Upper lobe of left lung (tissue), 6 donors: ENCODE data around the gene SHLD1. TPM values are rescaled to one million over a fixed set of nuclear protein-coding genes. Genes with fewer than 3 reads are reported as not detected.
"Not testable (repeated sequence)": the region's sequence is repeated elsewhere in the genome, so short reads cannot be mapped to it uniquely, and the experiment has no call there.

Source experiments
- ATAC-seq, 2 donors: fragments of 200-7000 bp; cut with Tn5 transposase; one replicate each; pipeline ENCODE4 v1.9.1; 2022; ENCODE audit warnings: mild to moderate bottlenecking in 2 of 2, moderate library complexity in 2 of 2; ENCODE audit not compliant: low FRiP score in 2 of 2
- DNase-seq, 2 donors: peaks; one replicate each; pipeline ENCODE4 v3.0.0-alpha.2; 2019 to 2020
- H3K27ac ChIP-seq, 4 donors: fragments of 200-600 bp; sonication (generic); one replicate each; pipeline ENCODE4 v1.5.1; 2016 to 2019
- H3K27me3 ChIP-seq, 4 donors: fragments of 200-600 bp; sonication (generic); one replicate each; pipeline ENCODE4 v1.5.1; 2017 to 2019
- H3K36me3 ChIP-seq, 4 donors: fragments of 200-600 bp; sonication (generic); one replicate each; pipeline ENCODE4 v1.5.1; 2016 to 2019
- H3K4me1 ChIP-seq, 4 donors: fragments of 200-600 bp; sonication (generic); one replicate each; pipeline ENCODE4 v1.5.1; 2018 to 2019
- H3K4me3 ChIP-seq, 4 donors: fragments of 200-600 bp; sonication (generic); one replicate each; pipeline ENCODE4 v1.5.1; 2017 to 2019; ENCODE audit warnings: mild to moderate bottlenecking in 2 of 4, moderate library complexity in 1 of 4
- H3K9me3 ChIP-seq, 4 donors: fragments of 200-600 bp; sonication (generic); one replicate each; pipeline ENCODE4 v1.5.1; 2018 to 2019
- CTCF ChIP-seq, 6 experiments: fragments of 450-650 bp in 4 of 6; fragments of 200-600 bp in 2 of 6; sonication (generic) in 2 of 6; IDR thresholded peaks; one replicate each; pipeline ENCODE4 v1.5.1; 2016 to 2019; ENCODE audit warnings: antibody characterized with exemption in 6 of 6
- EP300 ChIP-seq, 4 donors: sonication (generic); formaldehyde crosslinking; IDR thresholded peaks; one replicate each; pipeline ENCODE4 v1.5.1; 2017; ENCODE audit warnings: antibody characterized with exemption in 4 of 4, control low read depth in 2 of 4
- POLR2A ChIP-seq, 4 donors: fragments of 450-650 bp; IDR thresholded peaks; one replicate each; pipeline ENCODE4 v1.5.1; 2016 to 2017; ENCODE audit warnings: antibody characterized with exemption in 4 of 4, mild to moderate bottlenecking in 2 of 4
- POLR2AphosphoS5 ChIP-seq, 2 donors: sonication (generic); formaldehyde crosslinking; IDR thresholded peaks; one replicate each; pipeline ENCODE4 v1.5.1; 2017; ENCODE audit warnings: antibody characterized with exemption in 2 of 2
- WGBS, 2 donors: methylation state at CpG; one replicate each; pipeline ENCODE4 v1.1.5; 2017 to 2018; 5-methylcytosine and 5-hydroxymethylcytosine counted together
- total RNA-seq, 6 donors: library from RNA; depleted of rRNA in 4 of 6; stranded (reverse); fragments of >200 nt in 4 of 6; gene quantifications; one replicate each; pipeline versions ENCODE4 v1.1.0 to v1.2.1, GENCODE V29; 2016 to 2021
- donor health status: DM: no; HTN: no; CAD: no; lungs with moderate emphysema.
- donor health status: DM: no; HTN: yes; CAD: no; lungs with severe emphysema.

SHLD1 gene
- total RNA-seq, 6 donors from 2014 or later: 3.1 to 5.6 (median 4.5) TPM

GRCh38 chr20:5737619-5737953 is 12.6 kb upstream of the SHLD1 start:
- DNase-seq (no peak), ATAC-seq (no peak)
- Histone ChIP-seq H3K27me3 (no peaks in the 10 kb centered on the region), H3K4me3 (no peak overlapping the region), H3K36me3 (no peaks in the 10 kb centered on the region), H3K9me3 (no peaks in the 10 kb centered on the region), H3K27ac (peak overlapping the region in 1 of 4 donors; percentile 15), H3K4me1 (peaks cover 21 to 26% (median 23%) of the 10 kb centered on the region in 4 donors)
- TF ChIP-seq POLR2AphosphoS5 (IDR thresholded peaks at IDR 0.05) (no peak), CTCF (IDR thresholded peaks at IDR 0.05) (no peak), EP300 (IDR thresholded peaks at IDR 0.05) (no peak), POLR2A (IDR thresholded peaks at IDR 0.05) (no peak)
- 17 to 37% methylated on average over 3 of the region's 3 CpGs for WGBS, 2 donors

GRCh38 chr20:5737966-5738365 is 12.2 kb upstream of the SHLD1 start:
- Histone ChIP-seq H3K9me3 (no peaks in the 10 kb centered on the region), H3K36me3 (no peaks in the 10 kb centered on the region), H3K27me3 (no peaks in the 10 kb centered on the region), H3K27ac (peak overlapping the region in 1 of 4 donors; percentile 15), H3K4me3 (no peak overlapping the region), H3K4me1 (peaks cover 18 to 26% (median 20%) of the 10 kb centered on the region in 4 donors)
- DNase-seq: no peak
- 86 to 92% methylated on average over 1 to 3 of the region's 3 CpGs for WGBS, 2 donors
- ATAC-seq: no peak
- TF ChIP-seq EP300 (IDR thresholded peaks at IDR 0.05) (no peak), POLR2AphosphoS5 (IDR thresholded peaks at IDR 0.05) (no peak), CTCF (IDR thresholded peaks at IDR 0.05) (no peak), POLR2A (IDR thresholded peaks at IDR 0.05) (no peak)

GRCh38 chr20:5740643-5741042 is 9.6 kb upstream of the SHLD1 start:
- peaks cover 16 to 26% (median 20%) of the 10 kb centered on the region in 4 donors for H3K4me1 ChIP-seq
- WGBS, 2 donors: 94 to 96% methylated on average over 5 of the region's 5 CpGs
- H3K27me3 ChIP-seq, H3K36me3 ChIP-seq, H3K9me3 ChIP-seq, H3K27ac ChIP-seq, H3K4me3 ChIP-seq, ATAC-seq, DNase-seq: not testable (repeated sequence)

- Histone ChIP-seq H3K36me3 (no peaks in the 10 kb centered on the region), H3K4me1 (peaks cover 16 to 23% (median 19%) of the 10 kb centered on the region in 4 donors), H3K27me3 (no peaks in the 10 kb centered on the region), H3K9me3 (no peaks in the 10 kb centered on the region), H3K27ac (no peak overlapping the region), H3K4me3 (no peak overlapping the region)
- TF ChIP-seq EP300 (IDR thresholded peaks at IDR 0.05): no peak
- no peak for TF ChIP-seq POLR2AphosphoS5 (IDR thresholded peaks at IDR 0.05)
- no peak for TF ChIP-seq CTCF (IDR thresholded peaks at IDR 0.05)
- 66 to 67% methylated on average over 2 of the region's 2 CpGs for WGBS, 2 donors
- no peak for DNase-seq
- peak in 1 of 2 donors; percentile 17 for ATAC-seq
Observed at GRCh38 chr20:5741089-5741488, 9.1 kb upstream of the SHLD1 start.

GRCh38 chr20:5742041-5742440 is 8.2 kb upstream of the SHLD1 start:
- WGBS, 2 donors: 70 to 72% methylated on average over 2 of the region's 2 CpGs
- peaks cover 9 to 14% (median 11%) of the 10 kb centered on the region in 4 donors for H3K4me1 ChIP-seq
- H3K4me3 ChIP-seq: no peak overlapping the region
- no peaks in the 10 kb centered on the region for H3K36me3 ChIP-seq
- DNase-seq (no peak), ATAC-seq (no peak)
- H3K9me3 ChIP-seq: no peaks in the 10 kb centered on the region
- H3K27ac ChIP-seq: no peak overlapping the region
- H3K27me3 ChIP-seq: no peaks in the 10 kb centered on the region
- no peak for TF ChIP-seq CTCF (IDR thresholded peaks at IDR 0.05)
- TF ChIP-seq EP300 (IDR thresholded peaks at IDR 0.05): no peak
- no peak for TF ChIP-seq POLR2AphosphoS5 (IDR thresholded peaks at IDR 0.05)
- no peak for TF ChIP-seq POLR2A (IDR thresholded peaks at IDR 0.05)
